HG02884 (cell line): Measurements from ENCODE around the gene NPAS2.
A peak's percentile ranks its signal among the peaks of the same experiment; 100 is the strongest.

Experiments
- ATAC-seq: cut with Tn5 transposase; IDR thresholded peaks from one replicate; pipeline ENCODE4 v1.9.1; 2021; ENCODE audit warnings: mild to moderate bottlenecking, moderate library complexity; ENCODE audit not compliant: unreplicated experiment

The NPAS2 gene

GRCh38 chr2:101004620-101005325, 184.8 kb downstream of the NPAS2 start:
- no peak for ATAC-seq

- no peak for ATAC-seq
These were observed 186.3 kb downstream of the NPAS2 start for GRCh38 chr2:101006065-101006715.

GRCh38 chr2:101007415-101008345, 187.7 kb downstream of the NPAS2 start:
- ATAC-seq = no peak

- ATAC-seq = no peak
These were observed 191.2 kb downstream of the NPAS2 start for GRCh38 chr2:101011152-101011551.

GRCh38 chr2:101012054-101012705, 192.2 kb downstream of the NPAS2 start:
- ATAC-seq = peak; percentile 96

- no peak for ATAC-seq
These were observed 192.8 kb downstream of the NPAS2 start for GRCh38 chr2:101012706-101013181.

GRCh38 chr2:101014264-101014857, 194.4 kb downstream of the NPAS2 start:
- ATAC-seq = no peak

GRCh38 chr2:101017371-101017770, 197.4 kb downstream of the NPAS2 start:
- no peak for ATAC-seq

- no peak for ATAC-seq
These were observed 199.0 kb downstream of the NPAS2 start for GRCh38 chr2:101018934-101019333.

GRCh38 chr2:101022221-101022620, 202.3 kb downstream of the NPAS2 start:
- no peak for ATAC-seq

GRCh38 chr2:101023327-101024107, 203.6 kb downstream of the NPAS2 start:
- no peak for ATAC-seq

- ATAC-seq = no peak
These were observed 205.6 kb downstream of the NPAS2 start for GRCh38 chr2:101025561-101025960.

- no peak for ATAC-seq
These were observed 206.3 kb downstream of the NPAS2 start for GRCh38 chr2:101026253-101026701.

- no peak for ATAC-seq
These were observed 207.1 kb downstream of the NPAS2 start for GRCh38 chr2:101026923-101027469.

- no peak for ATAC-seq
These were observed 207.9 kb downstream of the NPAS2 start for GRCh38 chr2:101027852-101028251.

GRCh38 chr2:101030866-101031554, 211.1 kb downstream of the NPAS2 start:
- no peak for ATAC-seq

GRCh38 chr2:101032084-101032776, 212.3 kb downstream of the NPAS2 start:
- ATAC-seq = no peak

GRCh38 chr2:101036562-101036961, 216.6 kb downstream of the NPAS2 start:
- ATAC-seq = no peak
